SK-N-SH treated with all-trans-retinoic acid at 6 μM for 48 hours (cell line): ENCODE measurements around the gene FAIM.

Source experiments
- PPARA ChIP-seq: fragments of 250-450 bp; sonication (Bioruptor Pico); IDR thresholded peaks from 2 replicates; pipeline ENCODE4 v1.5.0; 2020; ENCODE audit warnings: mild to moderate bottlenecking, borderline replicate concordance
- RARB ChIP-seq: fragments of 250-450 bp; sonication (Bioruptor Pico); IDR thresholded peaks from 2 replicates; pipeline ENCODE4 v1.8.0; 2021; ENCODE audit warnings: mild to moderate bottlenecking, moderate library complexity
- ZFP3 ChIP-seq: fragments of 250-450 bp; sonication (Bioruptor Pico); IDR thresholded peaks from 2 replicates; pipeline ENCODE4 v1.5.0; 2020; ENCODE audit warnings: mild to moderate bottlenecking, moderate library complexity
- ZNF8 ChIP-seq: fragments of 450-650 bp; formaldehyde crosslinking; IDR thresholded peaks from 2 replicates; pipeline ENCODE4 v1.5.0; 2020; ENCODE audit warnings: mild to moderate bottlenecking, moderate library complexity
- TF ChIP-seq, protein P1 (sequence below): fragments of 250-450 bp; sonication (Bioruptor Pico); IDR thresholded peaks from 2 replicates; pipeline ENCODE4 v1.5.1; 2020; ENCODE audit warnings: low read depth, mild to moderate bottlenecking, moderate library complexity

DNA sequence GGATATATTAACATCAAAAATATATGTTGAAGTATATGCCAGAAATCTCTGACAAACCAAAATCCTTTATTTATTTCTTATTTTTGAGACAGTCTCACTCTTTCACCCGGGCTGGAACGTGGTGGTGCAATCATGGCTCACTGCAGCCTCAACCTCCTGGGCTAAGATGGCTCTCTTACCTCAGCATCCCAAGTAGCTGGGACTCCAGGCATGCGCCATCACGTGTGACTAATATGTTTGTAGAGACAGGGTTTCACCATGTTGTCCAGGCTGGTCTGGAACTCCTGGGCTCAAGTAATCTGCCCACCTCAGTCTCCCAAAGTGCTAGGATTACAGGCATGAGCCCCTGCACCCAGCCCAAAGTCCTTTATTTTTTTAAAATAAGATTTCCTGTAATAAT is 11.9 kb downstream of the FAIM start:
- TF ChIP-seq ZFP3 (CRISPR knock-in tag) (no peak), RARB (CRISPR knock-in tag) (no peak), ZNF8 (no peak), PPARA (no peak)
- TF ChIP-seq, protein P1, sequence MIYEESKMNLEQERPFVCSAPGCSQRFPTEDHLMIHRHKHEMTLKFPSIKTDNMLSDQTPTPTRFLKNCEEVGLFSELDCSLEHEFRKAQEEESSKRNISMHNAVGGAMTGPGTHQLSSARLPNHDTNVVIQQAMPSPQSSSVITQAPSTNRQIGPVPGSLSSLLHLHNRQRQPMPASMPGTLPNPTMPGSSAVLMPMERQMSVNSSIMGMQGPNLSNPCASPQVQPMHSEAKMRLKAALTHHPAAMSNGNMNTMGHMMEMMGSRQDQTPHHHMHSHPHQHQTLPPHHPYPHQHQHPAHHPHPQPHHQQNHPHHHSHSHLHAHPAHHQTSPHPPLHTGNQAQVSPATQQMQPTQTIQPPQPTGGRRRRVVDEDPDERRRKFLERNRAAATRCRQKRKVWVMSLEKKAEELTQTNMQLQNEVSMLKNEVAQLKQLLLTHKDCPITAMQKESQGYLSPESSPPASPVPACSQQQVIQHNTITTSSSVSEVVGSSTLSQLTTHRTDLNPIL (CRISPR knock-in tag) = no peak
